Measurements from ENCODE around the gene TMEM184B.

The TMEM184B gene

GRCh38 chr22:38272373-38273134, at the start of gene TMEM184B:
Gene TMEM184B (minus strand): TSS chr22:38273010. CDS start chr22:38247961, 25,049 bp downstream.
- DNase-seq = no peak

- no peak for DNase-seq
Observed at GRCh38 chr22:38320605-38321402, 48.0 kb upstream of the TMEM184B start.

GRCh38 chr22:38318792-38319773, 46.3 kb upstream of the TMEM184B start:
- DNase-seq = no peak

GRCh38 chr22:38317995-38318715, 45.3 kb upstream of the TMEM184B start:
- DNase-seq = no peak

GRCh38 chr22:38317122-38317994, 44.5 kb upstream of the TMEM184B start, which contains the start of gene CSNK1E:
Gene CSNK1E (minus strand): TSS chr22:38317433. CDS start chr22:38314157, 3,276 bp downstream.
- DNase-seq = no peak

- DNase-seq = no peak
Observed at GRCh38 chr22:38316364-38317121, 43.7 kb upstream of the TMEM184B start.

- no peak for DNase-seq
Observed at GRCh38 chr22:38315823-38316363, 43.1 kb upstream of the TMEM184B start.

GRCh38 chr22:38314933-38315822, 42.4 kb upstream of the TMEM184B start:
- no peak for DNase-seq

- no peak for DNase-seq
Observed at GRCh38 chr22:38314051-38314932, 41.5 kb upstream of the TMEM184B start.

- no peak for DNase-seq
Observed at GRCh38 chr22:38313384-38313955, 40.7 kb upstream of the TMEM184B start.

- no peak for DNase-seq
Observed at GRCh38 chr22:38312261-38312800, 39.5 kb upstream of the TMEM184B start.

GRCh38 chr22:38311323-38311620, 38.5 kb upstream of the TMEM184B start:
- DNase-seq = no peak

GRCh38 chr22:38310518-38311322, 37.9 kb upstream of the TMEM184B start:
- no peak for DNase-seq

GRCh38 chr22:38309614-38310517, 37.1 kb upstream of the TMEM184B start:
- no peak for DNase-seq

- DNase-seq = no peak
Observed at GRCh38 chr22:38308791-38309498, 36.1 kb upstream of the TMEM184B start.
